Mesendoderm (in vitro differentiated cells): ENCODE data around the gene DIS3L.
"Not testable (repeated sequence)": the region's sequence is repeated elsewhere in the genome, so short reads cannot be mapped to it uniquely, and the experiment has no call there.

Experiments
- DNase-seq: peaks from one replicate; pipeline ENCODE4 v3.0.0; 2013
- H2AK5ac ChIP-seq: 2 replicates; pipeline ENCODE4 v1.6.1; 2013; ENCODE audit warnings: low read length, inconsistent platforms
- H2BK120ac ChIP-seq: 2 replicates; pipeline ENCODE4 v1.6.1; 2013; ENCODE audit warnings: low read depth, mild to moderate bottlenecking, low read length, moderate library complexity, mixed read lengths
- H2BK15ac ChIP-seq: replicated peaks from 2 replicates; pipeline ENCODE4 v1.6.1; 2013; ENCODE audit warnings: low read depth, mild to moderate bottlenecking, moderate library complexity
- H2BK5ac ChIP-seq: 2 replicates; pipeline ENCODE4 v1.6.1; 2013; ENCODE audit warnings: low read length, inconsistent platforms
- H3K18ac ChIP-seq: 2 replicates; pipeline ENCODE4 v1.6.1; 2013; ENCODE audit warnings: mild to moderate bottlenecking, low read length, mixed read lengths
- H3K23ac ChIP-seq: one replicate; pipeline ENCODE4 v1.6.1; 2013; ENCODE audit warnings: low read length
- H3K27ac ChIP-seq: 2 replicates; pipeline ENCODE4 v1.5.1; 2013; ENCODE audit warnings: low read depth, mild to moderate bottlenecking, inconsistent platforms, low read length, moderate library complexity
- H3K27me3 ChIP-seq: 2 replicates; pipeline ENCODE4 v1.6.1; 2013; ENCODE audit warnings: low read length, control low read depth, mild to moderate bottlenecking, inconsistent platforms; ENCODE audit not compliant: insufficient read depth, poor library complexity
- H3K36me3 ChIP-seq: 2 replicates; pipeline ENCODE4 v1.6.1; 2013; ENCODE audit warnings: low read length, inconsistent platforms; ENCODE audit not compliant: control insufficient read depth, insufficient read depth
- H3K4ac ChIP-seq: one replicate; pipeline ENCODE4 v1.6.1; 2013; ENCODE audit warnings: low read depth, mild to moderate bottlenecking, low read length, moderate library complexity
- H3K4me1 ChIP-seq: 2 replicates; pipeline ENCODE4 v1.6.1; 2013; ENCODE audit warnings: low read depth, low read length, inconsistent platforms; ENCODE audit not compliant: control insufficient read depth
- H3K4me2 ChIP-seq: 2 replicates; pipeline ENCODE4 v1.6.1; 2013; ENCODE audit warnings: low read length
- H3K4me3 ChIP-seq: 2 replicates; pipeline ENCODE4 v1.5.1; 2013; ENCODE audit warnings: mild to moderate bottlenecking, low read length
- H3K56ac ChIP-seq: one replicate; pipeline ENCODE4 v1.6.1; 2013; ENCODE audit warnings: low read length
- H3K79me1 ChIP-seq: 2 replicates; pipeline ENCODE4 v1.6.1; 2013; ENCODE audit warnings: low read length, inconsistent platforms
- H3K79me2 ChIP-seq: 2 replicates; pipeline ENCODE4 v1.6.1; 2013; ENCODE audit warnings: mild to moderate bottlenecking, low read length; ENCODE audit not compliant: control insufficient read depth, insufficient read depth
- H3K9ac ChIP-seq: 2 replicates; pipeline ENCODE4 v1.6.1; 2013; ENCODE audit warnings: low read length, inconsistent platforms
- H4K5ac ChIP-seq: one replicate; pipeline ENCODE4 v1.6.1; 2013; ENCODE audit warnings: low read length
- H4K8ac ChIP-seq: one replicate; pipeline ENCODE4 v1.6.1; 2013; ENCODE audit warnings: low read depth, mild to moderate bottlenecking, control low read depth, low read length, moderate library complexity
- WGBS: extraction: QIAGEN DNeasy Blood & Tissue Kit; methylation state at CpG from one replicate; pipeline ENCODE4 v1.1.7; 2013; ENCODE audit warnings: low lambda C conversion rate, missing lambda C conversion rate; ENCODE audit not compliant: insufficient coverage; ENCODE audit errors: extremely low coverage; 5-methylcytosine and 5-hydroxymethylcytosine counted together

DIS3L gene

DNA sequence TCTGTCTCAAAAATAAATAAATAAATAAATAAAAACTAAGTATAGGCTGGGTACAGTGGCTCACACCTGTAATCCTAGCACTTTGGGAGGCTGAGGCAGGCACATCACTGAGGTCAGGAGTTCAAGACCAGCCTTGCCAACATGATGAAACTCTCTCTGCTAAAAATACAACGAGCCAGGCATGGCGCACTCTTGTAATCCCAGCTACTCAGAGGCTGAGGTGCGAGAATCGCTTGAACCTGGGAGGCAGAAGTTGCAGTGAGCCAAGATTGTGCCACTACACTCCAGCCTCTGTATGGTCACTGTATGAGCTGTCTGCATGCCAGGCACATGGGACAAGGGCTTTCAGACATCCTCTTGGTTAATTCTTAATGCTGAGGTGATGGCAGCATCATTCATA, 34.4 kb downstream of the DIS3L start:
- peaks cover 4% of the 10 kb centered on the region for H3K36me3 ChIP-seq
- no peak overlapping the region for H3K27ac ChIP-seq
- no peak overlapping the region for H2BK5ac ChIP-seq
- no peak overlapping the region for H2BK15ac ChIP-seq
- H3K4me1 ChIP-seq = no peaks in the 10 kb centered on the region
- H3K4ac ChIP-seq = no peak overlapping the region
- no peak overlapping the region for H2AK5ac ChIP-seq
- no peak overlapping the region for H3K18ac ChIP-seq
- H3K79me1 ChIP-seq = no peaks in the 10 kb centered on the region
- no peak for DNase-seq
- H2BK120ac ChIP-seq = no peak overlapping the region
- no peak overlapping the region for H3K4me2 ChIP-seq
- H3K56ac ChIP-seq = no peak overlapping the region
- no peak overlapping the region for H3K4me3 ChIP-seq
- H3K79me2 ChIP-seq = no peaks in the 10 kb centered on the region
- WGBS = no CpG with 5 or more reads among the region's 4 CpGs
- no peaks in the 10 kb centered on the region for H3K27me3 ChIP-seq
- no peak overlapping the region for H4K8ac ChIP-seq
- H3K23ac ChIP-seq = no peak overlapping the region
- H4K5ac ChIP-seq = no peak overlapping the region
- no peak overlapping the region for H3K9ac ChIP-seq

DNA sequence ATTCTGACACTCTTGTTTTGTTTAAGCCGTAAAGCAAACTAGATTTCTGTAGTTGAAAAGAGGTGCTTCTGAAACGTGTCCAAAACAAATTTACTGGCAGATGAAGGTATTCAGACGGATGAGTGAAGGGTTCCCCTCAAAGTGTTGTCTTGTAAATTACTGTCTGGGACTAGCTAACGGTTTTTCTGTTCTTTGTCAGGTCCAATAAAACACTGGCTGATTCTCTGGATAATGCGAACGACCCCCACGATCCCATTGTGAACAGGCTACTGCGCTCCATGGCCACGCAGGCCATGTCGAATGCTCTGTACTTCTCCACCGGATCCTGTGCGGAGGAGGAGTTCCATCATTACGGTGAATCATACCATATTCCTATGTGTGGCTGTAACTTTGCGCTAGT, 35.4 kb downstream of the DIS3L start:
- H3K79me2 ChIP-seq = no peaks in the 10 kb centered on the region
- no peak overlapping the region for H3K4ac ChIP-seq
- no peak overlapping the region for H2AK5ac ChIP-seq
- no peaks in the 10 kb centered on the region for H3K79me1 ChIP-seq
- no peak overlapping the region for H3K56ac ChIP-seq
- no peak overlapping the region for H3K4me2 ChIP-seq
- H3K18ac ChIP-seq = no peak overlapping the region
- no peak overlapping the region for H3K4me3 ChIP-seq
- H3K4me1 ChIP-seq = no peaks in the 10 kb centered on the region
- no peak overlapping the region for H4K8ac ChIP-seq
- DNase-seq = no peak
- no peak overlapping the region for H2BK15ac ChIP-seq
- no peak overlapping the region for H3K27ac ChIP-seq
- no peaks in the 10 kb centered on the region for H3K27me3 ChIP-seq
- H4K5ac ChIP-seq = no peak overlapping the region
- H3K23ac ChIP-seq = no peak overlapping the region
- H3K36me3 ChIP-seq = peaks cover 4% of the 10 kb centered on the region
- WGBS = no CpG with 5 or more reads among the region's 14 CpGs
- no peak overlapping the region for H2BK5ac ChIP-seq
- no peak overlapping the region for H3K9ac ChIP-seq
- no peak overlapping the region for H2BK120ac ChIP-seq

DNA sequence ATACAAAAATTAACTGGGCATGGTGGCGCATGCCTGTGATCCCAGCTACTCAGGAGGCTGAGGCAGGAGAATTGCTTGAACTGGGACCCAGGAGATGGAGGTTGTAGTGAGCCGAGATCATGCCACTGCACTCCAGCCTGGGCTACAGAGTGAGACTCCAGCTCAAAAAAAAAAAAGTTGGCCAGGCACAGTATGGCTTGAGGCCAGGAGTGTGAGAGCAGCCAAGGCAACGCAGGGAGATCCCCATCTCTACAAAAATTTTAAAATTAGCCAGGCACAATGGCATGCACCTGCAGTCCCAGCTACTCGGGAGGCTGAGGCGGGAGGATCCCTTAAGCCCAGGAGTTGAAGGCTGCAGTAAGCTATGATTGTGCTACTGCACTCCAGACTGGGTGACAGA, 55.2 kb downstream of the DIS3L start:
- WGBS = no CpG with 5 or more reads among the region's 5 CpGs
- not testable (repeated sequence) for H3K9ac ChIP-seq

DNA sequence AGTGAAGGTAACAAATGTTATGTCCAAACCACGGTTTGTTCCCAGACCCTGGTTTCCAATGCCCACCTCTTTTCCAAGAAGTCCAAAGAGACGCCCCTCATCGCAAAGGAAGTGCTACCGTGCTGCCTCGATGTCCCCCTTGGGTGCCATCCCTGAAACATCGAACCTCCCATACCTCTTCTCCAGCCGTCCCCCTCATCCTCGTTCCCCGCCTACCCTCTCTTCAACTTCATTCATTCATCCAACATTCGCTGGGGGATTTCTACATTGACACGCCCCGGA, 62.6 kb downstream of the DIS3L start:
- Histone ChIP-seq H3K4me3 (peak overlapping the region; percentile 67), H3K4me2 (peak overlapping the region; percentile 95), H4K8ac (no peak overlapping the region), H2BK15ac (no peak overlapping the region), H4K5ac (no peak overlapping the region), H3K27ac (no peak overlapping the region), H3K9ac (peak overlapping the region; percentile 97), H2AK5ac (peak overlapping the region; percentile 94), H2BK120ac (no peak overlapping the region), H3K79me2 (peaks cover 7% of the 10 kb centered on the region), H3K79me1 (peaks cover 8% of the 10 kb centered on the region), H3K56ac (peak overlapping the region; percentile 99), H2BK5ac (peak overlapping the region; percentile 45), H3K4me1 (peaks cover 3% of the 10 kb centered on the region), H3K4ac (peak overlapping the region; percentile 45), H3K23ac (peak overlapping the region; percentile 81), H3K36me3 (no peaks in the 10 kb centered on the region), H3K18ac (no peak overlapping the region), H3K27me3 (no peaks in the 10 kb centered on the region)
- no CpG with 5 or more reads among the region's 12 CpGs for WGBS
- no peak for DNase-seq

More for the DNA sequence above, 55.2 kb downstream of the DIS3L start:
- H3K4me1 ChIP-seq, H3K79me2 ChIP-seq, H3K79me1 ChIP-seq, H3K56ac ChIP-seq, H3K27me3 ChIP-seq, H4K8ac ChIP-seq, H3K4me2 ChIP-seq, H2AK5ac ChIP-seq, H3K23ac ChIP-seq, H3K4me3 ChIP-seq, H4K5ac ChIP-seq, H2BK15ac ChIP-seq, H3K18ac ChIP-seq, H2BK5ac ChIP-seq, DNase-seq, H3K27ac ChIP-seq, H3K4ac ChIP-seq, H3K36me3 ChIP-seq, H2BK120ac ChIP-seq: not testable (repeated sequence)

DNA sequence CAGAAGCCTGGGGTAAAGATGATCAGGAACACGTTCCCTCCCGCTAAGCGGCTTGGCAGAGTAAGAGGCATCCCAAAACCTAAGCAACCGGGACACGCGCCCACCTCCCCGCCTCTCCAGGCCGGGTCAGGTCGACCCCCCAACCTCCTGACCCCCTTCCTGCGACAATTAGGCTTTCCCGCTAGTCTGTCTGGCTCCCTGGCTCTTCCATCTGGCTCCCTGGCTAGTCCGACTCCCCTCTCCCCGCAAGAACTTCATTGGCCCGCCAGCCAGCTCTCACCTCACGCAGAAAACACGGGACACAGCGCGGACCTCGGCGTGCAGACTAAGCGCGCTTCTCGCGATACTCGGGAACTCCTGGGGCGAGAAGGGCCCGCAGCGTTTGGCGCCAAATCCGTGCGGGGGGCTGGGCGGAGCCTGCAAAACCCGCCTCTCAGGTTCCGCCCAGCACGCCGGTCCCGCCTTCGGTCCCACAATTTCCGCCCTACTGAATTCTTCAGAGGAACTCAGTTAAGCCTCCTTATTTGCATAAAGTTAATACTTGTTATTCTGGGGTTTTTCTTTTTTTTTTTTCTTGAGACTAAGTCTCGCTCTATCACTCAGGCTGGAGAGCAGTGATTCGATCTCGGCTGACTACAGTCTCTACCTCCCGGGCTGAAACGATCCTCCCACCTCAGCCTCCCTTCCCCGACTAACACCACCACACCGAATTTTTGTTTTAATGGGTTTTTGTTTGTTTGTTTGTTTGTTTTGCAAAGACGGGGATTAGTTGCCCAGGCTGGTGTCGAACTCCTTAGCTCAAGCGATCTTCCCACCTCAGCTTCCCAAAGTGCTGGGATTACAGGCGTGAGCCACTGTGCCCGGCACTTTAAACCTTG, 63.2 kb downstream of the DIS3L start, which contains the start of gene TIPIN:
TIPIN (minus strand) TSS at position 327 of the 878 bp plus-strand sequence. CDS start 3,738 bp downstream, outside the sequence.
- Histone ChIP-seq H3K4ac (peak within 1 kb of the TSS; percentile 45), H3K56ac (peak within 1 kb of the TSS; percentile 99), H3K79me2 (peaks cover 7% of the 10 kb centered on the region), H3K4me3 (peak within 1 kb of the TSS; percentile 67), H2BK15ac (peak within 1 kb of the TSS; percentile 8), H3K4me2 (peak within 1 kb of the TSS; percentile 95), H3K36me3 (no peaks in the 10 kb centered on the region), H2BK5ac (peak within 1 kb of the TSS; percentile 45), H3K27me3 (no peaks in the 10 kb centered on the region), H3K4me1 (peaks cover 3% of the 10 kb centered on the region), H3K9ac (peak within 1 kb of the TSS; percentile 97), H4K8ac (peak within 1 kb of the TSS; percentile 81), H4K5ac (peak within 1 kb of the TSS; percentile 91), H3K27ac (peak within 1 kb of the TSS; percentile 51), H3K79me1 (peaks cover 8% of the 10 kb centered on the region), H3K23ac (peak within 1 kb of the TSS; percentile 81), H2AK5ac (peak within 1 kb of the TSS; percentile 94), H2BK120ac (peak within 1 kb of the TSS; percentile 77), H3K18ac (peak within 1 kb of the TSS; percentile 81)
- peak; percentile 98 for DNase-seq
- no CpG with 5 or more reads among the region's 51 CpGs for WGBS
